IMR-90 (cell line): Measurements from ENCODE around the gene TRAF1. TPM values are rescaled to one million over a fixed set of nuclear protein-coding genes. Genes with fewer than 3 reads are reported as not detected.

Experiments
- ATAC-seq: fragments of 200-7000 bp; cut with Tn5 transposase; 2 replicates; pipeline ENCODE4 v1.9.1; 2020; ENCODE audit warnings: low read depth, mild to moderate bottlenecking, moderate library complexity
- BruUV-seq: library from RNA; stranded (reverse); fragments of 400-500 nt; replicated peaks from 2 replicates; lab custom pipeline; 2021; lab: Mats Ljungman, UMichigan
- CTCF ChIA-PET: fragments of 300-600 bp; formaldehyde crosslinking; extraction: SDS; loops from one replicate; lab custom pipeline; 2021; ENCODE audit warnings: antibody characterized with exemption; lab: Yijun Ruan, JAX
- POLR2A ChIA-PET: fragments of 300-600 bp; sonication (Branson Sonifier 250); formaldehyde crosslinking; loops from one replicate; lab custom pipeline; 2022; ENCODE audit warnings: antibody characterized with exemption; ENCODE audit not compliant: unreplicated experiment; lab: Charles Lee
- DNase-seq: peaks from one replicate; pipeline ENCODE4 v3.0.0; 2013
- H2AFZ ChIP-seq: replicated peaks from 2 replicates; pipeline ENCODE3; 2013; ENCODE audit warnings: low read length, mild to moderate bottlenecking; ENCODE audit not compliant: poor library complexity
- H2AK5ac ChIP-seq: 2 replicates; pipeline ENCODE4 v1.6.1; 2013; ENCODE audit warnings: low read depth, low read length, inconsistent platforms
- H2AK9ac ChIP-seq: replicated peaks from 2 replicates; pipeline ENCODE3; 2013; ENCODE audit warnings: mild to moderate bottlenecking, low read depth, low read length, moderate library complexity; ENCODE audit not compliant: poor library complexity
- H2BK120ac ChIP-seq: 2 replicates; pipeline ENCODE4 v1.6.1; 2013; ENCODE audit warnings: low read depth, low read length, inconsistent platforms
- H2BK15ac ChIP-seq: 3 replicates; pipeline ENCODE4 v1.6.1; 2013; ENCODE audit warnings: low read depth, low read length, inconsistent platforms
- H2BK20ac ChIP-seq: 2 replicates; pipeline ENCODE4 v1.6.1; 2013; ENCODE audit warnings: low read depth, mild to moderate bottlenecking, inconsistent platforms, low read length, moderate library complexity
- H2BK5ac ChIP-seq: 2 replicates; pipeline ENCODE4 v1.6.1; 2013; ENCODE audit warnings: mild to moderate bottlenecking, low read depth, low read length, inconsistent platforms; ENCODE audit not compliant: poor library complexity, severe bottlenecking
- H3K14ac ChIP-seq: replicated peaks from 2 replicates; pipeline ENCODE4 v1.6.1; 2013; ENCODE audit warnings: low read depth, low read length, inconsistent platforms
- H3K18ac ChIP-seq: 2 replicates; pipeline ENCODE4 v1.6.1; 2013; ENCODE audit warnings: low read depth, low read length, control low read depth
- H3K23ac ChIP-seq: 2 replicates; pipeline ENCODE4 v1.6.1; 2013; ENCODE audit warnings: low read depth, low read length, inconsistent platforms
- H3K27ac ChIP-seq: 2 replicates; pipeline ENCODE4 v1.5.1; 2013; ENCODE audit warnings: mild to moderate bottlenecking, control low read depth, low read length; ENCODE audit not compliant: insufficient read depth
- H3K27me3 ChIP-seq: 2 replicates; pipeline ENCODE4 v1.6.1; 2013; ENCODE audit warnings: low read length; ENCODE audit not compliant: control insufficient read depth, insufficient read depth
- H3K36me3 ChIP-seq: 2 replicates; pipeline ENCODE4 v1.6.1; 2013; ENCODE audit warnings: low read length, mixed read lengths; ENCODE audit not compliant: control insufficient read depth, insufficient read depth
- H3K4ac ChIP-seq: 2 replicates; pipeline ENCODE4 v1.6.1; 2013; ENCODE audit warnings: low read depth, low read length, inconsistent platforms
- H3K4me1 ChIP-seq: 2 replicates; pipeline ENCODE4 v1.6.1; 2013; ENCODE audit warnings: low read length, mixed read lengths; ENCODE audit not compliant: control insufficient read depth, insufficient read depth
- H3K4me2 ChIP-seq: 2 replicates; pipeline ENCODE4 v1.6.1; 2013; ENCODE audit warnings: low read depth, mild to moderate bottlenecking, control low read depth, low read length, moderate library complexity
- H3K4me3 ChIP-seq: 2 replicates; pipeline ENCODE4 v1.5.1; 2013; ENCODE audit warnings: low read depth, mild to moderate bottlenecking, control low read depth, low read length, moderate library complexity; ENCODE audit not compliant: insufficient read depth
- H3K56ac ChIP-seq: 2 replicates; pipeline ENCODE4 v1.6.1; 2013; ENCODE audit warnings: low read length, inconsistent platforms; ENCODE audit not compliant: insufficient read depth; ENCODE audit errors: extremely low read depth
- H3K79me1 ChIP-seq, 2 experiments: 2 replicates each; pipeline ENCODE4 v1.6.1; 2013; ENCODE audit warnings: low read length in 2 of 2, inconsistent platforms in 1 of 2, low read depth in 1 of 2
- H3K9ac ChIP-seq: 2 replicates; pipeline ENCODE4 v1.6.1; 2013; ENCODE audit warnings: low read depth, low read length, control low read depth
- H3K9me1 ChIP-seq: 2 replicates; pipeline ENCODE4 v1.6.1; 2013; ENCODE audit warnings: low read length, inconsistent platforms; ENCODE audit not compliant: insufficient read depth
- H3K9me3 ChIP-seq: 2 replicates; pipeline ENCODE4 v1.6.1; 2013; ENCODE audit warnings: low read length; ENCODE audit not compliant: control insufficient read depth, insufficient read depth
- H4K20me1 ChIP-seq: 2 replicates; pipeline ENCODE4 v1.6.1; 2013; ENCODE audit warnings: low read length, inconsistent platforms; ENCODE audit not compliant: insufficient read depth
- H4K5ac ChIP-seq: 2 replicates; pipeline ENCODE4 v1.6.1; 2013; ENCODE audit warnings: mild to moderate bottlenecking, low read depth, low read length, control low read depth
- H4K8ac ChIP-seq, 2 experiments: 2 replicates each; pipeline ENCODE4 v1.6.1; 2013; ENCODE audit warnings: low read depth in 2 of 2, low read length in 2 of 2, control low read depth in 1 of 2, inconsistent platforms in 1 of 2
- H4K91ac ChIP-seq: 2 replicates; pipeline ENCODE4 v1.6.1; 2013; ENCODE audit warnings: low read depth, low read length, inconsistent platforms; ENCODE audit not compliant: insufficient read depth
- BHLHE40 ChIP-seq: fragments of 150-350 bp; IDR thresholded peaks from 2 replicates; pipeline ENCODE4 v1.6.1; 2016; ENCODE audit warnings: mild to moderate bottlenecking, low read depth, low read length
- CHD1 ChIP-seq: IDR thresholded peaks from 2 replicates; pipeline ENCODE4 v1.6.1; 2012; ENCODE audit warnings: low read depth, low read length, improper control_type of control experiment
- CTCF ChIP-seq: conservative IDR thresholded peaks from 2 replicates; pipeline ENCODE4 v1.5.1; 2012; ENCODE audit warnings: mild to moderate bottlenecking, low read depth, low read length, improper control_type of control experiment
- ELK1 ChIP-seq: fragments of 150-350 bp; IDR thresholded peaks from 2 replicates; pipeline ENCODE4 v1.6.1; 2016; ENCODE audit warnings: low read depth, mild to moderate bottlenecking, low read length, moderate library complexity, borderline replicate concordance
- FOS ChIP-seq: fragments of 150-350 bp; IDR thresholded peaks from 2 replicates; pipeline ENCODE4 v1.6.1; 2016; ENCODE audit warnings: low read depth, low read length
- MAFK ChIP-seq: IDR thresholded peaks from 2 replicates; pipeline ENCODE4 v1.6.1; 2012; ENCODE audit warnings: low read depth, low read length, improper control_type of control experiment
- MAZ ChIP-seq: IDR thresholded peaks from 2 replicates; pipeline ENCODE4 v1.6.1; 2012; ENCODE audit warnings: low read depth, mild to moderate bottlenecking, low read length, improper control_type of control experiment, moderate library complexity, borderline replicate concordance
- MXI1 ChIP-seq: IDR thresholded peaks from 2 replicates; pipeline ENCODE4 v1.6.1; 2012; ENCODE audit warnings: low read depth, mild to moderate bottlenecking, low read length, moderate library complexity, borderline replicate concordance
- NFE2L2 ChIP-seq: fragments of 150-350 bp; IDR thresholded peaks from 2 replicates; pipeline ENCODE4 v1.6.1; 2016; ENCODE audit warnings: low read depth, mild to moderate bottlenecking, low read length
- POLR2A ChIP-seq: IDR thresholded peaks from 2 replicates; pipeline ENCODE4 v1.6.1; 2012; ENCODE audit warnings: mild to moderate bottlenecking, low read depth, low read length
- RAD21 ChIP-seq: IDR thresholded peaks from 2 replicates; pipeline ENCODE4 v1.6.1; 2012; ENCODE audit warnings: low read length, improper control_type of control experiment
- RCOR1 ChIP-seq: IDR thresholded peaks from 2 replicates; pipeline ENCODE4 v1.6.1; 2012; ENCODE audit warnings: mild to moderate bottlenecking, low read length, improper control_type of control experiment; ENCODE audit not compliant: insufficient replicate concordance
- RFX5 ChIP-seq: IDR thresholded peaks from 2 replicates; pipeline ENCODE4 v1.8.0; 2012; ENCODE audit warnings: low read depth, mild to moderate bottlenecking, low read length, moderate library complexity
- SMC3 ChIP-seq: fragments of 150-350 bp; IDR thresholded peaks from 2 replicates; pipeline ENCODE4 v1.6.1; 2016; ENCODE audit warnings: low read depth, mild to moderate bottlenecking, antibody characterized with exemption, low read length, moderate library complexity
- USF2 ChIP-seq: fragments of 150-350 bp; IDR thresholded peaks from 2 replicates; pipeline ENCODE4 v1.6.1; 2017; ENCODE audit warnings: mild to moderate bottlenecking, antibody characterized with exemption, low read length, low read depth
- WGBS, 2 experiments: methylation state at CpG; one replicate each; pipeline versions ENCODE4 v1.1.5 to v1.1.7; 2013; ENCODE audit warnings: missing lambda C conversion rate in 2 of 2; ENCODE audit not compliant: insufficient read length in 1 of 2; ENCODE audit errors: extremely low coverage in 2 of 2; 5-methylcytosine and 5-hydroxymethylcytosine counted together
- dilution Hi-C: fragments of 300-500 bp; cut with HindIII; formaldehyde crosslinking; loops from one replicate; pipeline ENCODE4 v1.14.3; 2018; ENCODE audit warnings: low sequenced_read_pairs; ENCODE audit not compliant: unreplicated experiment
- in situ Hi-C: fragments of 300-500 bp; cut with MboI; formaldehyde crosslinking; loops from 3 replicates; pipeline ENCODE4 v1.14.3; 2019; ENCODE audit warnings: low sequenced_read_pairs, inconsistent platforms, mixed read lengths
- intact Hi-C: fragments of 100-400 bp; cut with micrococcal nuclease; formaldehyde crosslinking; loops from 2 replicates; pipeline ENCODE4 v1.10.0; 2022
- polyA plus RNA-seq, 3 experiments: library from polyadenylated mRNA; depleted of rRNA; stranded (reverse); fragments of >200 nt; gene quantifications; 2 replicates each; pipeline ENCODE4 v1.2.3, GENCODE V29; 2012; ENCODE audit warnings: low replicate concordance in 1 of 3
- total RNA-seq: library from RNA; depleted of rRNA; stranded (reverse); fragments of >200 nt; gene quantifications from 2 replicates; pipeline ENCODE4 v1.2.3, GENCODE V29; 2012

TRAF1 gene
- total and polyA plus RNA-seq, 2 of the 4 experiments (the other 2 are of a cell fraction): 3.9 to 4.1 TPM

- no peak overlapping the region for H3K14ac ChIP-seq
- H2BK5ac ChIP-seq: no peak overlapping the region
- TF ChIP-seq SMC3 (no peak), USF2 (no peak), MXI1 (no peak), BHLHE40 (no peak), RCOR1 (no peak), MAZ (no peak), MAFK (no peak), CTCF (no peak), FOS (no peak), CHD1 (no peak), RAD21 (no peak), ELK1 (no peak), NFE2L2 (no peak), POLR2A (no peak), RFX5 (no peak)
- no peak overlapping the region for H3K23ac ChIP-seq
- no peak overlapping the region for H3K4me3 ChIP-seq
- ChIA-PET POLR2A (interaction anchor here (0.6 kb wide), 1 partner anchor 234 kb away, joined by 4 read pairs; no protein-coding TSS in a partner anchor), CTCF (no interaction called here)
- 97% methylated on average over 4 of the region's 7 CpGs; no CpG with 5 or more reads in 1 of the 2 experiments for WGBS, 2 experiments
- H3K9me1 ChIP-seq: no peaks in the 10 kb centered on the region; the same call in 1 of the 2 replicates
- H3K36me3 ChIP-seq: peaks cover 32% of the 10 kb centered on the region
- no peaks in the 10 kb centered on the region for H3K4me1 ChIP-seq
- no peak overlapping the region for H2BK120ac ChIP-seq
- H3K9me3 ChIP-seq: no peaks in the 10 kb centered on the region
- no peaks in the 10 kb centered on the region for H3K79me1 ChIP-seq
- H2AK5ac ChIP-seq: no peak overlapping the region
- ATAC-seq: no peak
- no peak overlapping the region for H4K8ac ChIP-seq
- H2AK9ac ChIP-seq: no peak overlapping the region
- H2BK20ac ChIP-seq: no peak overlapping the region
- DNase-seq: no peak
- H2BK15ac ChIP-seq: no peak overlapping the region
- no peak overlapping the region for H3K9ac ChIP-seq
- H4K5ac ChIP-seq: no peak overlapping the region
- H2AFZ ChIP-seq: no peak overlapping the region
- dilution Hi-C loops (no loop called here), intact Hi-C loops (no loop called here), in situ Hi-C loops (no loop called here)
- BruUV-seq: no TSS peak
- H3K4me2 ChIP-seq: no peak overlapping the region
- no peak overlapping the region for H3K18ac ChIP-seq
- no peak overlapping the region for H3K27ac ChIP-seq
- H3K27me3 ChIP-seq: no peaks in the 10 kb centered on the region
- H4K91ac ChIP-seq: no peak overlapping the region
- H3K56ac ChIP-seq: no peak overlapping the region
- no peak overlapping the region for H3K4ac ChIP-seq
- no peaks in the 10 kb centered on the region for H4K20me1 ChIP-seq
Observed at GRCh38 chr9:120857481-120857880, 69.1 kb downstream of the TRAF1 start.
